ENCODE measurements around the gene PLD4.

DNA sequence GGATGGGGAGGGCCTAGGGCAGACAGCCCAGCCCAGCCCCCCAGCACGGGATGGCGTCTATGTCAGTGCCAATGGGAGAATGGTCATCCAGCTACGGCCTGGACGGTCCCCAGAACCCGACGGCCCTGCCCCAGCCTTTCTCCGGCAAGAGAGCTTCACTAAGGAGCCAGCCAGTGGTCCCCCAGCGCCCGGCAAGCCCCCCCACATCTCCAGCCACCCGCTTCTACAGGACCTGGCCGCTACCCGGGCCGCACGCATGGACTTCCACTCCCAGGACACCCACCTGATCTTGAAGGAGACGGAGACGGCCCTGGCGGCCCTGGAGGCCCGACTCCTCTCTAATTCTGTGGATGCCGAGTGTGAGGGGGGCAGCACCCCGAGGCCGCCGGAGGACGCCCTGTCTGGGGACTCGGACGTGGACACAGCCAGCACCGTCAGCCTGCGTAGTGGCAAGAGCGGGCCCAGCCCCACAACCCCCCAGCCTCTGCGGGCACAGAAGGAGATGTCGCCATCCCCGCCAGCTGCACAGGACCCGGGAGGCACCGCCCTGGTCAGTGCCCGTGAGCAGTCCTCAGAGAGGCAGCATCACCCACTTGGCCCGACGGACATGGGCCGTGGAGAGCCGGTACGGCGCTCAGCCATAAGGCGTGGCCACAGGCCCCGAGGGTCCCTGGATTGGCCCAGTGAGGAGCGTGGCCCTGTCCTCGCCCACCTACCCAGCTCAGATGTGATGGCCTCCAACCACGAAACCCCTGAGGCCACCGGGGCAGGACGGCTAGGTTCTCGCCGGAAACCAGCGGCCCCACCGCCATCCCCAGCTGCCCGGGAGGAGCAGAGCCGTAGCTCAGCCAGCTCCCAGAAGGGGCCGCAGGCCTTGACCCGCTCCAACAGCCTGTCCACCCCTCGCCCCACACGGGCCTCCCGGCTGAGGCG is 37.7 kb upstream of the PLD4 start:
- TF ChIP-seq, protein P1, sequence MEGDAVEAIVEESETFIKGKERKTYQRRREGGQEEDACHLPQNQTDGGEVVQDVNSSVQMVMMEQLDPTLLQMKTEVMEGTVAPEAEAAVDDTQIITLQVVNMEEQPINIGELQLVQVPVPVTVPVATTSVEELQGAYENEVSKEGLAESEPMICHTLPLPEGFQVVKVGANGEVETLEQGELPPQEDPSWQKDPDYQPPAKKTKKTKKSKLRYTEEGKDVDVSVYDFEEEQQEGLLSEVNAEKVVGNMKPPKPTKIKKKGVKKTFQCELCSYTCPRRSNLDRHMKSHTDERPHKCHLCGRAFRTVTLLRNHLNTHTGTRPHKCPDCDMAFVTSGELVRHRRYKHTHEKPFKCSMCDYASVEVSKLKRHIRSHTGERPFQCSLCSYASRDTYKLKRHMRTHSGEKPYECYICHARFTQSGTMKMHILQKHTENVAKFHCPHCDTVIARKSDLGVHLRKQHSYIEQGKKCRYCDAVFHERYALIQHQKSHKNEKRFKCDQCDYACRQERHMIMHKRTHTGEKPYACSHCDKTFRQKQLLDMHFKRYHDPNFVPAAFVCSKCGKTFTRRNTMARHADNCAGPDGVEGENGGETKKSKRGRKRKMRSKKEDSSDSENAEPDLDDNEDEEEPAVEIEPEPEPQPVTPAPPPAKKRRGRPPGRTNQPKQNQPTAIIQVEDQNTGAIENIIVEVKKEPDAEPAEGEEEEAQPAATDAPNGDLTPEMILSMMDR (IDR thresholded peaks at IDR 0.05), result no peak
- TF ChIP-seq POLR2A (IDR thresholded peaks at IDR 0.05), result no peak

Measured in body of pancreas (tissue), 4 donors.